ENCODE results near the gene HEXIM2.

HEXIM2 gene

DNA sequence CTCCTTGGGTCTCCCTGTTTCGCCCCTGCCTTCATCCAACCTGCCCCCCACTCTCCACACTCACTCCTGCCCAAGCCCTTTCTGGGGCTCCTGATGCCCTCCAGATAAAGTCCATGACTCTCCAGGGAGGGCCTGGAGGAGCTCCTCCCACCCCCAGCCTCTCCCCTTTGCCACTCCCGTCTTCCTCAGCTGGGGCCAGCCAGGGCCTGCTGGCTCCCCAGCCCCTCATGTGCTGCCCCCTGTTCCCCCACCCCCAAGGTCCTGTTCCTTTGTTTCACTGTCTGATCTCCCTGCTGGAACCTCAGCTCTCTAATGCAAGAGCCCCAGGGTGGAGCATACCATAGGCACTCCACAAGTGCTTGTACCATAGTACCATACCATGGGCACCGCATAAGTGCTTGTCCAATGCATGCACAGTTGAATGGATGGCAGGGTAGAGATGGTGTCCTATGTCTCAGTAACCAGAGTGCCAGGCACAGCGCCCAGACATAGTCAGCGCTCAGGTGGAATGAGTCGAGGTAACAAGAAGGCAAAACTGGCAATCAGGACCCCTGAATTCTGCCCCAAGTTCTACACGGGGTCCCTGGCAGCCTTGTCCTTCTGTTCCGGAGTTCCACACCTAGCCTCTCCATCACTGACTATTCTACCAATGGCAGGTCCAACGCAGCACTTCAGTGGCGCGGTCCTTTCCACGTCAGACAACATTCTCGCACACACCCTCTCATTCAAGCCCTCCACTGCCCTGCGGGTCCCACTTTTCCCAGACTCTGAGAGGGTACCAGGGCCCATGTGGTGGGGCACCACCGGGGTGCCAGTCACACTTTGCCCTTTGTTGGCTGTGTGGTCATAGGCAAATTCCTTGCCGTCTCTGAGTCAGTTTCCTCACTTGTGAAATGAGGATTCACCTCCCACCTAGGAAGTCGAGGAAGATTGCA, 30.7 kb upstream of the HEXIM2 start:
- in situ Hi-C loops (cut with HindIII; ENCODE audit: low pct_unique_long_range_greater_than_20kb, low sequenced_read_pairs), result no loop called here
- no peak for DNase-seq (ENCODE audit: low read depth in 1 of 2, low spot score in 1 of 2)
- no peak for TF ChIP-seq JUND (IDR thresholded peaks at IDR 0.05; ENCODE audit: low read depth)

DNA sequence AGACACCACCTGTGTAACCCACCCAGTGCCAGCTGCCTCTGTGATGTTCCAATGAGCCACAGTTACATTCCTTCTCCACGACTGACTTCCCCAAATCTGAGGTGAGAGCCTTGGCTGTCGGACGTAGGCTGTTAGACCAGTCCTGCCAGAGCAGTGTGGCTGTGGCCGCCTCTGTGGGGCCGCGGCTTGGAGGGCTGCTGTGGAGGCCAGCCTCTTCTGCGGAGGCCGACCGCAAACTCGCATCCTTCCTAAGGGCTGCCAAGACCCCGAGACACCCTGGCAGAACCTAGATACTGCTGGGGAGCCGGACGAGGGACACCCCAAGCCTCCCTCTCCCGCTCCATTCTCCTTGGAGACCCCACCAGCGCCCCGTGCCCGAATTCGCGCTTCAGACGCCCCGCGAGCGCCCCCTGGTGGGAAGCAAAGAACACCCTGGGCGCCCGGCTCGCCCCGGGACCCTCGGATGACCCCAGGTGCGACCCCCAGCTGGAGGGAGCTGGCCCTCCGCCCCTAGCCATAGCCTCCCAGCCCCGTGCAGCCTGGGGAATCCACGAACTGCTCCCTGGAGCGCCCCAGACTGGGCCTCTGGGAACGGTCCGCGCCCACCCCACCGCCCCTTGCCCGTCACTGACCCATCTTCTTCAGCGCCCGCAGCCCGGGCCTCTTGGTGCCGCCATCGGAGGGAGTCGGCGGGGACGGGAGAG, 29.9 kb upstream of the HEXIM2 start:
- no peak for TF ChIP-seq JUND (IDR thresholded peaks at IDR 0.05; ENCODE audit: low read depth)
- peak in 1 of 2 experiments; percentile 78 for DNase-seq (ENCODE audit: low read depth in 1 of 2, low spot score in 1 of 2)
- in situ Hi-C loops (cut with HindIII; ENCODE audit: low pct_unique_long_range_greater_than_20kb, low sequenced_read_pairs), result no loop called here

DNA sequence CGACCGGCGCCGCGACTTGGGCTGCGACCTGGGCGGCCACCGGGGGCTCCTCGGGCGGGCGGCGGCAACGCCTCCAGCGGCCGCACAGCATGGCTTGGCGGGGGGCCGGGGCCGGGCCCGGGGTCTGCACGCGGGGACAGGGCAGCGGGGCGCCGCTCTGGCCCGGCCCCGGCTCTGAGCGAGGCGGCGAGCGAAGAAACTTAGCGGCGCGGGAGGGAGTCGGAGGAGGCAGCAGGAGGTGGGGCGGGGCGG, 29.4 kb upstream of the HEXIM2 start, which contains the start of gene PLCD3:
Gene PLCD3 (minus strand): TSS at position 196 of the 252 bp plus-strand sequence. CDS start 105 bp downstream, at position 91.
- TF ChIP-seq JUND (IDR thresholded peaks at IDR 0.05; ENCODE audit: low read depth), result no peak
- DNase-seq (ENCODE audit: low read depth in 1 of 2, low spot score in 1 of 2), result no peak
- in situ Hi-C loops (cut with HindIII; ENCODE audit: low pct_unique_long_range_greater_than_20kb, low sequenced_read_pairs), result no loop called here

DNA sequence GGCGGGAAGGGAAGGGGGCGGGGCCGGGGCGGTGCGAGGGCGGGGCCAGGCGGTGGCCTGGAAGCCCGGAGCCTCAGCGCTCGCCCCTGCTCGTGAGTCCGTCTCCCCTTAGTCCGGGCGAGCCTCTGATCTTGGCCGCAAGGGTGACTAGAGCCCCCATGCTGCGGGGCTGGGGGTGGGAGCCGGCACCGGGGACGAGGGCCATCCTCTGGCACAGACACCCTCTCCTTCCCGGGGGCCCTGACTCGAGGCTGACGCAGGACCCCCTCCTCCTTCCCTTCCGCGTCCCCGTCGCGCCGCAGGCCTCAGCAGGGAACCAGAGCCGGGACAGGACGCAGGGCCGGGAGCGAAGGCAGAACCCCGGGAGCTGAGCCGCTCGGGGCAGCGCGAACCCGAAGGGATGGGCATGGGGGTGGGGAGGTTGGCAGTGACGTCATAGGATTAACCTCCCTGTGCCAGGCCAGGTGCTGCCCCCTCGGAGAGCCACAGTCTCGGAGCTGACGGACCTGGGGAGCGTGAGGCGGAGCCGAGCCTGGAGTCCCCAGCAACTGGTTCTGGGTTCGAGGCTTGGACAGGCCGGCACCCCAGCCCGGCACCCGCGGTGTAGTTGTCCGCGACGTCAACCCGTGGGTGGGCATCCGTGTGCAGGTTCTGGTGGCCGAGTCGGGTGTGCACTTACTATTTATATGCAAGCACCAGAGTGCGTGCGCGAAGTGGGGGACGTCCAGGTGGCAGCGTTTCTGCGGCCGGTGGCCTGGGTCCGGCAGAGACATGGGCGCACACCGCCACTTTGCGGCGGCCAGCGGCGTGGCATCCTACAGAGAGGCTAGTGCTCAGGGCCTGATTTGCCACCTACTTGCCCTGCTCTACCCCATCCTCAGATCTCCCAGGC, 28.9 kb upstream of the HEXIM2 start:
- no peak for TF ChIP-seq JUND (IDR thresholded peaks at IDR 0.05; ENCODE audit: low read depth)
- DNase-seq (ENCODE audit: low read depth in 1 of 2, low spot score in 1 of 2), result peak; percentile 89 to 94
- in situ Hi-C loops (cut with HindIII; ENCODE audit: low pct_unique_long_range_greater_than_20kb, low sequenced_read_pairs), result no loop called here

DNA sequence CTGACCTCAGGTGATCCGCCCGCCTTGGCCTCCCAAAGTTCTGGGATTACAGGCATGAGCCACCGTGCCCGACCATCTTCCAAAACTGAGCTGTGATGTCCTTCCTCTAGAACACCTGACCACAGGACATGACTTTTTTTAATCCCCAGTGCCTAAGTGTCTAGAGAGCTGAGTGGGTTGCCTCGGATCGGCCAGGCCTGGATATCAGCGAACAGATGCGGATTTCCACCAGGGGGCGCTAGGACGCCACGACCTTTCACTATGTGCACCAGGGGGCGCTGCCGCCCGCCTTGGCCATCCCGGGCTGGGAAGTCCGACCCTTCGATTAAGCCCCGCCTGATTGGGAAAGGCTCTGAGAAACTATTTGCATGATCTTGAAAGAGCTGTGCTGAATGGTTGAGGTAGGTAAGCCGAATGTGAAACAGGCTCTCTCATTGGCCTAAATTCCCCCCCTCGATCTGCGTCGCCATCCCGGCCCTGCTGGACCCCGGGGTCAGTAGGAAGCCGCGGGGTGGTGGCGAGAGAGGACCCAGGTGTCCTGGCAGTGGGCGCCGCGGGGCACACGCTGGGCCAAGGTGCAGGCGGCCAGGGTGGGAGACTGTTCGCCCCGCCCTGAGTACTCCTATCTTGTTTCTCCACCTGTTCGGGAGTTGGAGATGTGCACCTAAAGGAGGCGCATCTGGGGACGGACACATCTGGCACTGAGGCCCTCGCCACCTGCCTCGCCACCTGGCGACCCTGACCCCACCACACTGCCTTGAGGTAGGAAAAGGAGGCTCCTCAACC, 26.3 kb upstream of the HEXIM2 start, which contains the start of gene ACBD4:
Gene ACBD4 (plus strand): TSS at position 496 of the 786 bp plus-strand sequence. CDS start 458 bp downstream, outside the sequence.
- in situ Hi-C loops (cut with HindIII; ENCODE audit: low pct_unique_long_range_greater_than_20kb, low sequenced_read_pairs), result no loop called here
- DNase-seq (ENCODE audit: low read depth in 1 of 2, low spot score in 1 of 2), result peak; percentile 99 to 100
- TF ChIP-seq JUND (IDR thresholded peaks at IDR 0.05; ENCODE audit: low read depth), result no peak

DNA sequence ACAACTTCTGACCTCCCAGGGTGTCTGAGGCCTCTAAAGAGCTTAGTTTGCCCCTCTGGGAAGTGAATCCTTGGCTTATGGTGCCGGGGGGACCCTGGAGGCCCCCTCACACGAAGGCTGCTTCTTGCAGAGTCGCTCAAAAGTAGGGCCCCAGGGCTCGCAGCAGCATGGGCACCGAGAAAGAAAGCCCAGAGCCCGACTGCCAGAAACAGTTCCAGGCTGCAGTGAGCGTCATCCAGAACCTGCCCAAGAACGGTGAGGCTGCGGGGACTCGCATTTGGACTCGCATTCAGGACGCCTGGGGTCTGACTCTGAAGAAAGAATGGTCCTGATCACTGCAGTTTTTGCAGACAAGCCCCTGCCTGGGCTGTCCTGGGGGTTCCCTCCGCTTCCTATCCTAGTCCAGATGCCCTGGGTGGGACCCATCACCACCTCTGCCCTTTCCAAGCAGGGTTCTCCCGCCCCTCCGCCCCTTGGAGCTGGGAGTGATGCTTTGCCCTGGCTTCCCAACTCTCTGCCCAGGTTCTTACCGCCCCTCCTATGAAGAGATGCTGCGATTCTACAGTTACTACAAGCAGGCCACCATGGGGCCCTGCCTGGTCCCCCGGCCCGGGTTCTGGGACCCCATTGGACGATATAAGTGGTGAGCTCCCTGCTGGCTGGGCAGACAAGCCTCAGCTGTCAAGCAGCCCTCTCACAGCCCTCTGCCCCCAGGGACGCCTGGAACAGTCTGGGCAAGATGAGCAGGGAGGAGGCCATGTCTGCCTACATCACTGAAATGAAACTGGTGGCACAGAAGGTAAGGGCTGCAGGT, 25.5 kb upstream of the HEXIM2 start:
- TF ChIP-seq JUND (IDR thresholded peaks at IDR 0.05; ENCODE audit: low read depth), result no peak
- in situ Hi-C loops (cut with HindIII; ENCODE audit: low pct_unique_long_range_greater_than_20kb, low sequenced_read_pairs), result no loop called here
- DNase-seq (ENCODE audit: low read depth in 1 of 2, low spot score in 1 of 2), result no peak

DNA sequence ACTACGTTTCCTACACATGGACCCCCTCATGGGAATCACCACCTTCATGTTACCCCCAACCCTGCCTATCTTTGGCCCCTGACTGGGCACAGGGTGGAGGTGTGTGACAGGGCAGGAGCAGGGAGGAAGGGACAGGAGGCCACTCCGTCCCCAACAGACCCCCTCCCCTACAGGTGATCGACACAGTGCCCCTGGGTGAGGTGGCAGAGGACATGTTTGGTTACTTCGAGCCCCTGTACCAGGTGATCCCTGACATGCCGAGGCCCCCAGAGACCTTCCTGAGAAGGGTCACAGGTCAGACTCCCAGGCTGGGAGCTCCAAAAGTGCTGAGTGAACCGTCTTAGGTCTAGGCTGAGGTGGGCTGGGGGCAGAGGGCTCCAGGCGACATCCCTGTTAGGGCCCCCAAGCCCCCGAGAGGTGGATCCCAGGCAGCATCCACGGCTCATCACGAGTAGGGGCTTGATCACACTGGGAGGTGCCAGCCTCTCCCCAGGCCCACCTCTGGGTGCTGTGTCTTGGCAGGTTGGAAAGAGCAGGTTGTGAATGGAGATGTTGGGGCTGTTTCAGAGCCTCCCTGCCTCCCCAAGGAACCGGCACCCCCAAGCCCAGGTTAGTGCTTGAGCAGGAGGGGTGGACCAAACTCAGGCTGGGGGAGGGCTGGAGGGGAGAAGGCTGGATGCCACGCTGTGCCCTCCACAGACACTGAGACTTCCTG, 24.7 kb upstream of the HEXIM2 start:
- TF ChIP-seq JUND (IDR thresholded peaks at IDR 0.05; ENCODE audit: low read depth), result no peak
- in situ Hi-C loops (cut with HindIII; ENCODE audit: low pct_unique_long_range_greater_than_20kb, low sequenced_read_pairs), result no loop called here
- no peak for DNase-seq (ENCODE audit: low read depth in 1 of 2, low spot score in 1 of 2)

DNA sequence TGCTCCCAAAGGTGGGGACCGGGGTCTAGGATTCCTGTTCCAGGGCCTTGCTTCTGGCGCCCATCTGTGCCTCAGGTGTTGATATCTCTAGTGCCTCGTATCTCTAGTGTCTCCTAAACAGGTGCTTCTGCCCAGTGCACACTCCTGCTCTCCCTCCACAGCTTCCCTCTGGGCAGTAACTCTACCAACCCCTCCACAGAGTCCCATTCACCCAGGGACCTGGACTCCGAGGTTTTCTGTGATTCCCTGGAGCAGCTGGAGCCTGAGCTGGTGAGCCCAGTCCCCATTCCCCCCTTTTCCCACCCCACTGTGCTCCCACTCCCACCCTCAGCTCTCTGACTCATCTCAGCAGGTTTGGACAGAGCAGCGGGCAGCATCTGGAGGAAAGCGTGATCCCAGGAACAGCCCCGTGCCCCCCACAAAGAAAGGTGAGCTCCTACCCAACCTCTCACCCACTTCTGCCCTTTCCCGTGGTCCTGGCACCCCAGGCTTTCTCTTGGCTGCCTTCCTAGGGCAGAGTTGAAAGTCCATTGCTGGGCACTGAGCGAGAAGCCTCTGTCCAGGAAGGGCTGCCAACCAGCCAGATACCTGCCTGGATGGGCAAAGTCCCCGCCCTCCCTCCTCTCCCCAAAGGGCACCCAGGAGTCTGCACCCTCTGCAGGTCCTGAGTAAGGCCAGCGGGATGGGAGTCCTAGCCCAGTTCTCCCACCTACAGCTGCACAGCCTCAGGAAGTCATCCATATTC, 23.9 kb upstream of the HEXIM2 start:
- no peak for DNase-seq (ENCODE audit: low read depth in 1 of 2, low spot score in 1 of 2)
- in situ Hi-C loops (cut with HindIII; ENCODE audit: low pct_unique_long_range_greater_than_20kb, low sequenced_read_pairs), result no loop called here

DNA sequence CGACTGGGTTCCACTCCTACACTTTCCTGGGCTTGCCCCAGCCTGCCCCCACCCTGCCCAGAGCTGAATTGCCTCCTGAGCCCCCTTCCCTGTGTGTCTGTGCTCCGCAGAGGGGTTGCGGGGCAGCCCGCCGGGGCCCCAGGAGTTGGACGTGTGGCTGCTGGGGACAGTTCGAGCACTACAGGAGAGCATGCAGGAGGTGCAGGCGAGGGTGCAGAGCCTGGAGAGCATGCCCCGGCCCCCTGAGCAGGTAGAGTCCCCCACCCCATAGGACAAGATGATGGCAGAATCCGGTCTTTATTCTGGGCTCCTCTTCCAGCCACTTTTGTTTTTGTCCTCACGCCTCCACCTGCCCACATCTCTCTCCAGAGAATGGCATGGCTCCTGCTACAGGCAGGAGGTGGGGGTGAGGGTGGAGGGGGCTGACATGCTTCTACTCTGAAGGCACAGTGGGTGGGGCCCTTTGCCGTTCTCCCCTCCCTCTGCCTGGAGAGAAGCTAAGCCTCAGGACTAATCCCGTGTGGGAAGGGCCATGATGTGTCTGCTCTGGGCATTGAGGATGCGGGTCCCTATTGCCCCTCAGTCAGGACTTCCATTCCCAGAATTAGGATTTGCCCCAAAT, 22.7 kb upstream of the HEXIM2 start:
- in situ Hi-C loops (cut with HindIII; ENCODE audit: low pct_unique_long_range_greater_than_20kb, low sequenced_read_pairs), result no loop called here
- TF ChIP-seq JUND (IDR thresholded peaks at IDR 0.05; ENCODE audit: low read depth), result no peak
- no peak for DNase-seq (ENCODE audit: low read depth in 1 of 2, low spot score in 1 of 2)

More for the DNA sequence above, 23.9 kb upstream of the HEXIM2 start:
- no peak for TF ChIP-seq JUND (IDR thresholded peaks at IDR 0.05; ENCODE audit: low read depth)
